Gastroesophageal sphincter (tissue), 4 donors: ENCODE data around the gene TOM1L2. TPM values are rescaled to one million over a fixed set of nuclear protein-coding genes. Genes with fewer than 3 reads are reported as not detected.
A peak's percentile ranks its signal among the peaks of the same experiment; 100 is the strongest.

Experiments used
- ATAC-seq: fragments of 150-250 bp; one replicate; pipeline ENCODE4 v1.9.1; 2016; ENCODE audit warnings: mild to moderate bottlenecking, moderate library complexity
- H3K27ac ChIP-seq, 4 donors: fragments of 200-600 bp; sonication (generic) in 3 of 4; 1 replicate in 3 of 4; 2 replicates in 1 of 4; pipeline ENCODE4 v1.5.1; 2016 to 2019
- H3K27me3 ChIP-seq: fragments of 200-600 bp; sonication (generic); one replicate; pipeline ENCODE4 v1.5.1; 2019
- H3K36me3 ChIP-seq, 2 donors: fragments of 200-600 bp; sonication (generic); one replicate each; pipeline ENCODE4 v1.5.1; 2019; ENCODE audit warnings: control low read depth in 1 of 2
- H3K4me1 ChIP-seq, 3 donors: fragments of 200-600 bp; sonication (generic); 1 replicate in 2 of 3; 2 replicates in 1 of 3; pipeline ENCODE4 v1.5.1; 2016 to 2019; ENCODE audit warnings: control low read depth in 2 of 3
- H3K4me3 ChIP-seq, 2 donors: fragments of 200-600 bp; sonication (generic); one replicate each; pipeline ENCODE4 v1.5.1; 2019; ENCODE audit warnings: mild to moderate bottlenecking in 1 of 2, moderate library complexity in 1 of 2
- H3K9me3 ChIP-seq, 3 donors: fragments of 200-600 bp; sonication (generic); one replicate each; pipeline ENCODE4 v1.5.1; 2017 to 2019; ENCODE audit warnings: control low read depth in 2 of 3
- CTCF ChIP-seq, 4 experiments: fragments of 200-600 bp in 2 of 4; fragments of 450-650 bp in 2 of 4; sonication (generic) in 1 of 4; IDR thresholded peaks; one replicate each; pipeline ENCODE4 v1.5.1; 2017 to 2019; ENCODE audit warnings: antibody characterized with exemption in 4 of 4, mild to moderate bottlenecking in 2 of 4, moderate library complexity in 2 of 4
- EP300 ChIP-seq: sonication (generic); formaldehyde crosslinking; IDR thresholded peaks from one replicate; pipeline ENCODE4 v1.6.1; 2017; ENCODE audit warnings: antibody characterized with exemption, mild to moderate bottlenecking
- POLR2A ChIP-seq, 2 donors: fragments of 450-650 bp; IDR thresholded peaks; one replicate each; pipeline ENCODE4 v1.6.1; 2017; ENCODE audit warnings: antibody characterized with exemption in 2 of 2, mild to moderate bottlenecking in 2 of 2, moderate library complexity in 1 of 2
- POLR2AphosphoS5 ChIP-seq: sonication (generic); formaldehyde crosslinking; IDR thresholded peaks from one replicate; pipeline ENCODE4 v1.6.1; 2017; ENCODE audit warnings: antibody characterized with exemption
- WGBS, 2 donors: methylation state at CpG; one replicate each; pipeline ENCODE4 v1.1.5; 2018; ENCODE audit warnings: low coverage in 1 of 2; 5-methylcytosine and 5-hydroxymethylcytosine counted together
- total RNA-seq, 4 donors: library from RNA; depleted of rRNA; stranded (reverse); fragments of >200 nt; gene quantifications; one replicate each; pipeline ENCODE4 v1.1.0, GENCODE V29; 2016

The TOM1L2 gene
- total RNA-seq, 4 donors from 2014 or later, result 49.6 to 88.9 (median 74.8) TPM

DNA sequence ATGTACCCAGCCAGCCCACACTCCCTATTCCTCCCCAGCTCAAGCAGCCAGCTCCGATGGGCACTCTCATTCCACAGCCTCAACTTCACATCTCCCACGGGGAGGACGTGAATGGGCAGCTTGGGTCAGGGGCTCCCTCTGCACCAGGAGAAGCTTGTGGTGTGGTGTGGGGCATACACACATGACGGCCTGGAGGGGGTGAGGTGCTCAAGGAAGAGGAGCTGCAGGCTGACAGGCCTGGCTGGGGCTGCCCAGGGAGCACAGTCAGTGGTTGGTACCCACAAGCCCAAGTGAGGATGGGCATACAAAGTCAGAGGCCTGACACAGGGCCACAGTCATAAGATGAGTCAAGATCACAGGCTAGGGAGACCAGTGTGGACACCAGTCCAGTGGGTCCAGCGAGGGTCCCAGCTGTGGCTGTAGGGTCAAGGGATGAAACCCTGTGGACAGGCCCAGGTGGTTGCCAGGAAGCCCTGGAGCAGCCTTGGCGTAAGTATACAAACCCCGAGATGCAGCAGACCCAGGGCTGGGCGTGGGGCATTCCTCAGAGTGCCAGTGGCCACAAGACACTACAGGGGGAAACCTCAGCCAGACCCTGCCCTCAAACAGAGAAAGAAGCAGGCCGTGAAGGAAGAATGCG, 4.9 kb upstream of the TOM1L2 start:
- H3K36me3 ChIP-seq, result no peaks in the 10 kb centered on the region
- H3K9me3 ChIP-seq, result no peaks in the 10 kb centered on the region
- no peak overlapping the region for H3K4me3 ChIP-seq
- ATAC-seq, result no peak
- H3K4me1 ChIP-seq, result peaks cover 0 to 8% (median 0%) of the 10 kb centered on the region in 3 donors
- TF ChIP-seq CTCF (IDR thresholded peaks at IDR 0.05), result no peak
- TF ChIP-seq EP300, result no peak
- TF ChIP-seq POLR2A (IDR thresholded peaks at IDR 0.05), result no peak
- TF ChIP-seq POLR2AphosphoS5, result no peak
- 63 to 65% methylated on average over 2 to 5 of the region's 10 CpGs for WGBS, 2 donors
- H3K27me3 ChIP-seq, result no peaks in the 10 kb centered on the region
- no peak overlapping the region for H3K27ac ChIP-seq

DNA sequence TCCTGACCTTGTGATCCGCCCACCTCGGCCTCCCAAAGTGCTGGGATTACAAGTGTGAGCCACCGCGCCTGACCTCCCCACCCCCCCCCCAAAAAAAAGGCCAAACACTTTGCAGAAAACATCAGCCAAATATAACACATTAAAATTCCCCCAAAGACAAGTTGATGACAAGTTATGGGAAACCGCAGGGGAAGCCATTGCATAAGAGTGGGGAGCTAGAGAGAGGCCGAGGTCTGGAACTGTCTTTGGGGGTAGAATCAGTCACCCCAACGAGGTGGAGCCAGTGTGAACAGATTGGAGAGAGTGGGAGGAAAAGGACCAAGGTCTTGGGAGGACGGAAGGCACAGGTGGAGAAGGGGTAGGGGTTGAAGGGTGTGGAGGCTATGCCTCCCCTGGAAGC, 3.2 kb upstream of the TOM1L2 start:
- peaks cover 2 to 22% (median 10%) of the 10 kb centered on the region in 3 donors for H3K4me1 ChIP-seq
- no peak for ATAC-seq
- WGBS, 2 donors, result 65 to 70% methylated on average over 4 to 7 of the region's 8 CpGs
- H3K36me3 ChIP-seq, result no peaks in the 10 kb centered on the region
- no peak for TF ChIP-seq POLR2A (IDR thresholded peaks at IDR 0.05)
- H3K9me3 ChIP-seq, result no peaks in the 10 kb centered on the region
- H3K27ac ChIP-seq, result no peak overlapping the region
- H3K27me3 ChIP-seq, result no peaks in the 10 kb centered on the region
- H3K4me3 ChIP-seq, result no peak overlapping the region

GRCh38 chr17:17972952-17973254, 703 bp upstream of the TOM1L2 start:
- WGBS, 2 donors, result 0 to 2% methylated on average over 9 to 13 of the region's 13 CpGs
- H3K4me3 ChIP-seq, result peak overlapping the region; percentile 34 to 59
- no peaks in the 10 kb centered on the region for H3K27me3 ChIP-seq
- peak overlapping the region in 3 of 4 donors; percentile 55 to 74 (median 61) for H3K27ac ChIP-seq
- no peaks in the 10 kb centered on the region for H3K36me3 ChIP-seq
- H3K4me1 ChIP-seq, result peaks cover 2 to 48% (median 13%) of the 10 kb centered on the region in 3 donors
- TF ChIP-seq EP300 (no peak), POLR2A (IDR thresholded peaks at IDR 0.05) (no peak), POLR2AphosphoS5 (no peak), CTCF (IDR thresholded peaks at IDR 0.05) (no peak)
- no peaks in the 10 kb centered on the region for H3K9me3 ChIP-seq
- ATAC-seq, result no peak

GRCh38 chr17:17971431-17972125, 622 bp downstream of the TOM1L2 start:
- Histone ChIP-seq H3K9me3 (no peaks in the 10 kb centered on the region), H3K27me3 (no peaks in the 10 kb centered on the region), H3K36me3 (no peaks in the 10 kb centered on the region), H3K27ac (peak overlapping the region; percentile 84 to 98 (median 94)), H3K4me3 (peak overlapping the region; percentile 64 to 75), H3K4me1 (peaks cover 2 to 61% (median 13%) of the 10 kb centered on the region in 3 donors)
- ATAC-seq, result no peak
- WGBS, 2 donors, result 11% methylated on average over 3 of the region's 33 CpGs; no CpG with 5 or more reads in 1 of the 2 donors
- TF ChIP-seq EP300 (no peak), POLR2A (IDR thresholded peaks at IDR 0.05) (no peak), CTCF (IDR thresholded peaks at IDR 0.05) (no peak), POLR2AphosphoS5 (no peak)

GRCh38 chr17:17970699-17971430, 1.3 kb downstream of the TOM1L2 start:
- Histone ChIP-seq H3K9me3 (no peaks in the 10 kb centered on the region), H3K36me3 (no peaks in the 10 kb centered on the region), H3K4me1 (peaks cover 2 to 68% (median 13%) of the 10 kb centered on the region in 3 donors), H3K27me3 (no peaks in the 10 kb centered on the region), H3K4me3 (peak overlapping the region; percentile 64 to 75), H3K27ac (peak overlapping the region in 3 of 4 donors; percentile 91 to 98 (median 97))
- no peak for ATAC-seq
- 17 to 50% methylated on average over 1 of the region's 1 CpG for WGBS, 2 donors
- no peak for TF ChIP-seq POLR2A (IDR thresholded peaks at IDR 0.05)
- no peak for TF ChIP-seq CTCF (IDR thresholded peaks at IDR 0.05)
- TF ChIP-seq EP300, result no peak
- no peak for TF ChIP-seq POLR2AphosphoS5
